GM21423 (cell line): ENCODE results near the gene COA8.
A peak's percentile ranks its signal among the peaks of the same experiment; 100 is the strongest.

Experiments
- ATAC-seq: cut with Tn5 transposase; IDR thresholded peaks from one replicate; pipeline ENCODE4 v1.9.1; 2021; ENCODE audit warnings: mild to moderate bottlenecking, moderate library complexity; ENCODE audit not compliant: unreplicated experiment

The COA8 gene

GRCh38 chr14:103562429-103563225, at the start of gene COA8, which contains the start of gene BAG5:
Gene COA8, plus strand, starts transcription at chr14:103562960. Its CDS starts 42 bp downstream, at chr14:103563002.
Gene BAG5, minus strand, starts transcription at chr14:103562657. Its CDS starts 1,493 bp downstream, at chr14:103561164.
- ATAC-seq: peak; percentile 77

GRCh38 chr14:103514596-103515421, 48.0 kb upstream of the COA8 start:
- ATAC-seq: no peak

- ATAC-seq: no peak
Measured at GRCh38 chr14:103516426-103517173, 46.2 kb upstream of the COA8 start.

- ATAC-seq: no peak
Measured at GRCh38 chr14:103517174-103517566, 45.6 kb upstream of the COA8 start.

GRCh38 chr14:103517721-103518421, 44.9 kb upstream of the COA8 start:
- ATAC-seq: no peak

- ATAC-seq: no peak
Measured at GRCh38 chr14:103518422-103519042, 44.2 kb upstream of the COA8 start.

- ATAC-seq: no peak
Measured at GRCh38 chr14:103519043-103519836, 43.5 kb upstream of the COA8 start.

GRCh38 chr14:103519837-103520212, 42.9 kb upstream of the COA8 start:
- ATAC-seq: no peak

- no peak for ATAC-seq
Measured at GRCh38 chr14:103520269-103520656, 42.5 kb upstream of the COA8 start.

GRCh38 chr14:103520657-103521437, 41.9 kb upstream of the COA8 start:
- peak; percentile 39 for ATAC-seq

- no peak for ATAC-seq
Measured at GRCh38 chr14:103521438-103521950, 41.3 kb upstream of the COA8 start.

GRCh38 chr14:103521951-103522563, 40.7 kb upstream of the COA8 start:
- no peak for ATAC-seq

- no peak for ATAC-seq
Measured at GRCh38 chr14:103522649-103523574, 39.8 kb upstream of the COA8 start, which contains the start of gene CKB. Gene CKB, minus strand, starts transcription at chr14:103522830. Its CDS starts 337 bp downstream, at chr14:103522493.

GRCh38 chr14:103523575-103523954, 39.2 kb upstream of the COA8 start:
- ATAC-seq: no peak

- ATAC-seq: no peak
Measured at GRCh38 chr14:103524002-103524935, 38.5 kb upstream of the COA8 start.
